HCT116 (cell line): ENCODE results near the gene MINDY1. TPM values are rescaled to one million over a fixed set of nuclear protein-coding genes. Genes with fewer than 3 reads are reported as not detected.

Source experiments
- ATAC-seq: fragments of 200-7000 bp; cut with Tn5 transposase; 2 replicates; pipeline ENCODE4 v1.9.1; 2020; ENCODE audit warnings: mild to moderate bottlenecking, moderate library complexity
- BruUV-seq: library from RNA; stranded (reverse); fragments of 400-500 nt; replicated peaks from 2 replicates; lab custom pipeline; 2021; lab: Mats Ljungman, UMichigan
- CTCF ChIA-PET: fragments of 300-600 bp; sonication (Branson Sonifier 250); formaldehyde crosslinking; loops from one replicate; lab custom pipeline; 2021; ENCODE audit warnings: antibody characterized with exemption; lab: Charles Lee
- POLR2A ChIA-PET: fragments of 300-600, 350-600 bp; sonication (Branson Sonifier 250); formaldehyde crosslinking; loops from one replicate; lab custom pipeline; 2021; ENCODE audit warnings: antibody characterized with exemption; lab: Charles Lee
- RAD21 ChIA-PET, 2 experiments: fragments of 300-600 bp; sonication (Branson Sonifier 250); formaldehyde crosslinking; loops; one replicate each; lab custom pipeline; 2023; ENCODE audit warnings: low total read pairs in 2 of 2; ENCODE audit not compliant: uncharacterized antibody in 2 of 2, unreplicated experiment in 2 of 2, low non-redundant PET in 1 of 2; lab: Charles Lee
- DNase-seq: peaks from one replicate; pipeline ENCODE4 v3.0.0-alpha.2; 2010; ENCODE audit warnings: low read depth, low spot score
- H2AFZ ChIP-seq: fragments of 200-600 bp; shearing (Covaris generic), sonication (generic); 2 replicates; pipeline ENCODE4 v1.6.1; 2017; ENCODE audit warnings: low read depth, mixed run types, mixed read lengths, antibody characterized with exemption, low read length; ENCODE audit not compliant: poor library complexity, severe bottlenecking
- H3K27ac ChIP-seq: 2 replicates; pipeline ENCODE4 v1.5.1; 2012; ENCODE audit warnings: low read depth, low read length
- H3K27me3 ChIP-seq: fragments of 200-600 bp; sonication (generic); 2 replicates; pipeline ENCODE4 v1.6.1; 2016; ENCODE audit warnings: mixed run types, low read length, mixed read lengths; ENCODE audit not compliant: insufficient read depth
- H3K36me3 ChIP-seq, 2 experiments: fragments of 200-500 bp in 1 of 2; fragments of 200-600 bp in 1 of 2; sonication (Bioruptor generic) in 1 of 2; sonication (generic) in 1 of 2; 2 replicates each; pipeline versions ENCODE4 v1.5.1 to v1.6.1; 2014 to 2016; ENCODE audit warnings: low read length in 2 of 2, inconsistent platforms in 1 of 2, mixed read lengths in 1 of 2, mixed run types in 1 of 2; ENCODE audit not compliant: insufficient read depth in 2 of 2, control insufficient read depth in 1 of 2
- H3K4me1 ChIP-seq, 2 experiments: fragments of 200-600 bp in 1 of 2; sonication (generic) in 1 of 2; 2 replicates each; pipeline versions ENCODE4 v1.5.1 to v1.6.1; 2012 to 2017; ENCODE audit warnings: low read length in 2 of 2, inconsistent platforms in 1 of 2, mild to moderate bottlenecking in 1 of 2, mixed read lengths in 1 of 2, mixed run types in 1 of 2, moderate library complexity in 1 of 2; ENCODE audit not compliant: insufficient read depth in 2 of 2, control insufficient read depth in 1 of 2
- H3K4me2 ChIP-seq: fragments of 200-600 bp; sonication (generic); 2 replicates; pipeline ENCODE4 v1.6.1; 2017; ENCODE audit warnings: mixed run types, low read length, mixed read lengths
- H3K4me3 ChIP-seq, 2 experiments: fragments of 200-600 bp in 1 of 2; sonication (generic) in 1 of 2; replicated peaks in 1 of 2; 2 replicates each; pipeline ENCODE4 v1.5.1; 2011 to 2016; ENCODE audit warnings: low read length in 2 of 2, control low read depth in 1 of 2, low read depth in 1 of 2, mild to moderate bottlenecking in 1 of 2, mixed read lengths in 1 of 2, mixed run types in 1 of 2
- H3K79me2 ChIP-seq: fragments of 200-600 bp; sonication (generic); 2 replicates; pipeline ENCODE4 v1.6.1; 2017; ENCODE audit warnings: mild to moderate bottlenecking, mixed run types, low read length, moderate library complexity, mixed read lengths; ENCODE audit not compliant: insufficient read depth
- H3K9ac ChIP-seq: fragments of 200-600 bp; sonication (generic); 2 replicates; pipeline ENCODE4 v1.6.1; 2016; ENCODE audit warnings: low read length, mixed read lengths
- H3K9me2 ChIP-seq: fragments of 200-600 bp; sonication (generic), shearing (Covaris generic); 2 replicates; pipeline ENCODE4 v1.6.1; 2017; ENCODE audit warnings: mixed run types, mild to moderate bottlenecking, moderate library complexity; ENCODE audit not compliant: insufficient read depth
- H3K9me3 ChIP-seq, 2 experiments: fragments of 200-500 bp in 1 of 2; fragments of 200-600 bp in 1 of 2; sonication (Bioruptor generic) in 1 of 2; sonication (generic) in 1 of 2; 2 replicates each; pipeline ENCODE4 v1.6.1; 2014 to 2017; ENCODE audit warnings: low read length in 2 of 2, mixed read lengths in 2 of 2, inconsistent platforms in 1 of 2, low read depth in 1 of 2, mild to moderate bottlenecking in 1 of 2, mixed run types in 1 of 2, moderate library complexity in 1 of 2; ENCODE audit not compliant: control insufficient read depth in 1 of 2, insufficient read depth in 1 of 2
- H4K20me1 ChIP-seq: fragments of 200-600 bp; sonication (generic), shearing (Covaris generic); 2 replicates; pipeline ENCODE4 v1.6.1; 2017; ENCODE audit warnings: mixed run types, mild to moderate bottlenecking, moderate library complexity; ENCODE audit not compliant: insufficient read depth
- CBX3 ChIP-seq: IDR thresholded peaks from 2 replicates; pipeline ENCODE4 v1.6.1; 2012; ENCODE audit warnings: low read depth
- ELF1 ChIP-seq: IDR thresholded peaks from 2 replicates; pipeline ENCODE4 v1.6.1; 2012; ENCODE audit warnings: low read depth, borderline replicate concordance
- EZH2 ChIP-seq: fragments of 200-600 bp; sonication (generic); IDR thresholded peaks from 2 replicates; pipeline ENCODE4 v1.6.1; 2017; ENCODE audit warnings: antibody characterized with exemption, mixed run types
- MAX ChIP-seq: IDR thresholded peaks from 2 replicates; pipeline ENCODE4 v1.6.1; 2012
- RAD21 ChIP-seq: IDR thresholded peaks from 2 replicates; pipeline ENCODE4 v1.6.1; 2012; ENCODE audit warnings: low read depth, mild to moderate bottlenecking
- REST ChIP-seq: IDR thresholded peaks from 2 replicates; pipeline ENCODE4 v1.6.1; 2012; ENCODE audit warnings: low read depth
- TCF7L2 ChIP-seq: IDR thresholded peaks from 2 replicates; pipeline ENCODE4 v1.7.0; 2011; ENCODE audit warnings: borderline replicate concordance, inconsistent platforms; ENCODE audit not compliant: insufficient read depth, insufficient read length; ENCODE audit errors: extremely low read depth
- intact Hi-C: fragments of 100-400 bp; cut with micrococcal nuclease; formaldehyde crosslinking; loops from 2 replicates; pipeline ENCODE4 v1.10.0; 2022
- total RNA-seq: library from RNA; stranded (reverse); gene quantifications from one replicate; pipeline ENCODE4 v1.2.1, GENCODE V29; 2021; ENCODE audit not compliant: unreplicated experiment
- TF ChIP-seq, protein P1 (sequence below): IDR thresholded peaks from 2 replicates; pipeline ENCODE4 v1.6.1; 2012

Gene MINDY1
- total RNA-seq, 1 experiment from 2014 or later = 1.2 TPM

DNA sequence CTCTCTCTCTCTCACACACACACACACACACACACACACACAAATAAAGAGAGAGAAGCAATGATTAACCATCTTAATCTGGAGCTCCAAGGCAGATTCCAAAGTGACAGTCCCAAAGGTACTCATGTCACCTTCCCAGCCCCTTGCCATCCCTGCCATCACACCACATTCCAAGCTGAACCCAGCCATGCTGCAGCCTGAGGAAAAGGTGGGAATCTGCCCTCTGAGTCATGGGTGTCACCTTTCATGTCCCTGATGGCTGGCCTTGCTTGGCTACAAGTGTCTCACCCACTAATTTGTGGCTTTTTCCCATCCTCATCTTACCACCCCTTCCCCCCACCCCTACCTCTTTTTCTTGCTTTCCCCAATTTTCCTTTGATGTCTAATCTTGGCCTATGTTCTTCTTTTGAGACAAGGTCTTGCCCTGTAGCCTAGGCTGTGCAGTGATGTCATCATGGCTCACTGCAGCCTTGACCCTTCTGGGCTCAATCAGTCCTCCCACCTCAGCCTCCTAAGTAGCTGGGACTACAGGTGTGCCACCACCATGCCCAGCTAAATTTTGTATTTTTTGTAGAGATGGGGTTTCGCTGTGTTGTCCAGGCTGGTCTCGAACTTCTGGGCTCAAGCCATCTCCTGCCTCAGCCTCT is 21.4 kb downstream of the MINDY1 start:
- no peak for TF ChIP-seq REST
- no peak for TF ChIP-seq CBX3
- TF ChIP-seq MAX = no peak
- TF ChIP-seq ELF1 = no peak
- TF ChIP-seq TCF7L2 = peak; percentile 57
- TF ChIP-seq RAD21 = no peak
- TF ChIP-seq, protein P1, sequence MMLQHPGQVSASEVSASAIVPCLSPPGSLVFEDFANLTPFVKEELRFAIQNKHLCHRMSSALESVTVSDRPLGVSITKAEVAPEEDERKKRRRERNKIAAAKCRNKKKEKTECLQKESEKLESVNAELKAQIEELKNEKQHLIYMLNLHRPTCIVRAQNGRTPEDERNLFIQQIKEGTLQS = no peak
- no peak for TF ChIP-seq EZH2
- Histone ChIP-seq H3K4me2 (peak overlapping the region; percentile 56), H3K9me3 (no peaks in the 10 kb centered on the region), H3K36me3 (no peaks in the 10 kb centered on the region), H3K4me1 (peaks cover 46 to 49% of the 10 kb centered on the region in 2 experiments), H4K20me1 (no peaks in the 10 kb centered on the region), H3K79me2 (no peaks in the 10 kb centered on the region), H3K27me3 (no peaks in the 10 kb centered on the region), H3K4me3 (no peak overlapping the region), H2AFZ (no peak overlapping the region), H3K9ac (no peak overlapping the region), H3K9me2 (no peaks in the 10 kb centered on the region), H3K27ac (no peak overlapping the region)
- POLR2A ChIA-PET = interaction anchor here (2.0 kb wide), 1 partner anchor 9 kb away, joined by 7 read pairs; no protein-coding TSS in a partner anchor
- no TSS peak for BruUV-seq
- intact Hi-C loops = no loop called here
- DNase-seq = no peak
- peak; percentile 36; the same call in 1 of the 2 replicates for ATAC-seq
- CTCF ChIA-PET = interaction anchor here (3.1 kb wide), 1 partner anchor 10 kb away, joined by 24 read pairs; no protein-coding TSS in a partner anchor
- RAD21 ChIA-PET = no interaction called here
